Measurements from ENCODE around the gene RASA4B.
"Not testable (repeated sequence)": the region's sequence is repeated elsewhere in the genome, so short reads cannot be mapped to it uniquely, and the experiment has no call there.

The RASA4B gene

DNA sequence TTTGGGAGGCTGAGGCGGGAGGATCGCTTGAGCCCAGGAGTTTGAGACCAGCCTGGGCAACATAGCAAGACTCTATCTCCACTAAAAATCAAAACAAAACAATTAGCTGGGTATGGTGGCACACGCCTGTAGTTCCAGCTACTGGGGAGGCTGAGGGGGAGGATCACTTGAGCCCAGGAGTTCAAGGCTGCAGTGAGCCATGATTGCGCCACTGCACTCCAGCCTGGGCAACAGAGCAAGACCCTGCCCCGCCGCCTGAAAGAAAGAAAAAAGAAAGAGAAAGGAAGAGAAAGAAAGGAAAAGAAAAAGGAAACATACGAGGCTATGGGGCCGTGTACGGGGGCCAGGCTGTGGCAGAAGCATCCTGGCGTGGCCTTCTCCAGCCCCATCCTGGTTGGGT, 62.6 kb downstream of the RASA4B start:
- not testable (repeated sequence) for DNase-seq; H3K4me1 Mint-ChIP-seq (ENCODE audit: low read depth); H3K27me3 Mint-ChIP-seq; H3K27ac Mint-ChIP-seq; H3K9me3 Mint-ChIP-seq; H3K4me3 Mint-ChIP-seq
- peaks cover 36% of the 10 kb centered on the region for H3K36me3 Mint-ChIP-seq (ENCODE audit: low read depth)

DNA sequence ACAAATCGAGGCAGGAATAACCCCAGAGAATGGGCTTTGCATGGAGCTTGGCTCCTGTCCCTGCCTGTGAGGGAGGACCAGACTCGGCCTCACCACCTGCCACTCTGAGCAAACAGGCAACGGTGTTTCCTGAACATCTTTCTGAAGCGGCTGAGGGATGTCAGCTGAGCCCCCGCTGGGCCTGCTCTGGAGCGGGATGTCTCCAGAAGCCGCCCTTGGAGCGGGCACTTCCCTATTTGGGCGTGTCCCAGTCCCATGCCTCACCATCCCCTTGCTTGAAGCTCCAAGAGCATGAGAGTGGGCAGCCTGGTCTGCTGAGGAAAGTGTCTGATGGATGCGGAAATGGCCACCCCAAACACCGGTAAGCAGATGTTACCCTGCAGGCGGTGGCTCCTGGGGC, 63.1 kb downstream of the RASA4B start:
- H3K4me1 Mint-ChIP-seq (ENCODE audit: low read depth): no peaks in the 10 kb centered on the region
- peaks cover 34% of the 10 kb centered on the region for H3K36me3 Mint-ChIP-seq (ENCODE audit: low read depth)
- no peaks in the 10 kb centered on the region for H3K9me3 Mint-ChIP-seq
- H3K27me3 Mint-ChIP-seq: no peaks in the 10 kb centered on the region
- H3K4me3 Mint-ChIP-seq: no peak overlapping the region
- DNase-seq: no peak
- H3K27ac Mint-ChIP-seq: no peak overlapping the region

DNA sequence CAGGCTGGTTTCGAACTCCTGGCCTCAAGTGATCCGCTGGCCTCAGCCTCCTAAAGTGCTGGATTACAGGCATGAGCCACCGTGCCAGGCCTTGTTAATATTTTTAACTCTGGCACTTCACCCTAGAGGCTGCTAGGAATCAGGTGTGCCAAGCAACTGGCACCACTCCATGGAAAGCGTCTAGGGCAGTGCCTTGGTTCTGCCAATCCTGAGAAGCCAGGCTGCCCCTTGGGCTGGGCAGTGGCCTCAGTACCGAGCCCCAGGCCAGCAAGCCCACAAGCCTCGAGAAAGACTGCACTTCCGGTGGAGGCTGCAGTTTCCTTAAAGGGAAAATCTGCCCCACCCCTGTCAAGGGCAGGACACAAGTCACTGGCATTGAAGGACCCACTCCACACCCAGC, 64.3 kb downstream of the RASA4B start:
- H3K4me3 Mint-ChIP-seq: no peak overlapping the region
- DNase-seq: no peak
- H3K4me1 Mint-ChIP-seq (ENCODE audit: low read depth): no peaks in the 10 kb centered on the region
- H3K9me3 Mint-ChIP-seq: no peaks in the 10 kb centered on the region
- H3K27ac Mint-ChIP-seq: no peak overlapping the region
- H3K27me3 Mint-ChIP-seq: no peaks in the 10 kb centered on the region
- H3K36me3 Mint-ChIP-seq (ENCODE audit: low read depth): peaks cover 27% of the 10 kb centered on the region

DNA sequence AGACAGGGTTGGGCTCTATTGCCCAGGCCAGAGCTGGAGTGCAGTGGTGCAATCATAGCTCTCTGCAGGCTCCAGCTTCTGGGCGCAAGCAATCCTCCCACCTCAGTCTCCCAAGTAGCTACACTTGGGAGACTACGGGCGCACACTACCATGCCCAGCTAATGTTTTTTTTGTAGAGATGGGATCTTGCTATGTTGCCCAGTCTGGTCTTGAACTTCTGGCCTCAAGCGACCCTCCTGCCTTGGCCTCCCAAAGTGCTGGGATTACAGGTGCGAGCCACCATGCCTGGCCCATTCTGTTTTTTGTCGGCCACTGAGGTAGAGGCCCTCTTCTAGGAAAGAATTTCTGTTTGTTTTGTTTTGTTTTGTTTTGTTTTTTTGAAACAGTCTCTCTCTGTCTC, 65.1 kb downstream of the RASA4B start:
- H3K4me1 Mint-ChIP-seq (ENCODE audit: low read depth): no peaks in the 10 kb centered on the region
- no peaks in the 10 kb centered on the region for H3K9me3 Mint-ChIP-seq
- no peaks in the 10 kb centered on the region for H3K27me3 Mint-ChIP-seq
- H3K27ac Mint-ChIP-seq: no peak overlapping the region
- H3K4me3 Mint-ChIP-seq: no peak overlapping the region
- no peak for DNase-seq
- peaks cover 24% of the 10 kb centered on the region for H3K36me3 Mint-ChIP-seq (ENCODE audit: low read depth)

DNA sequence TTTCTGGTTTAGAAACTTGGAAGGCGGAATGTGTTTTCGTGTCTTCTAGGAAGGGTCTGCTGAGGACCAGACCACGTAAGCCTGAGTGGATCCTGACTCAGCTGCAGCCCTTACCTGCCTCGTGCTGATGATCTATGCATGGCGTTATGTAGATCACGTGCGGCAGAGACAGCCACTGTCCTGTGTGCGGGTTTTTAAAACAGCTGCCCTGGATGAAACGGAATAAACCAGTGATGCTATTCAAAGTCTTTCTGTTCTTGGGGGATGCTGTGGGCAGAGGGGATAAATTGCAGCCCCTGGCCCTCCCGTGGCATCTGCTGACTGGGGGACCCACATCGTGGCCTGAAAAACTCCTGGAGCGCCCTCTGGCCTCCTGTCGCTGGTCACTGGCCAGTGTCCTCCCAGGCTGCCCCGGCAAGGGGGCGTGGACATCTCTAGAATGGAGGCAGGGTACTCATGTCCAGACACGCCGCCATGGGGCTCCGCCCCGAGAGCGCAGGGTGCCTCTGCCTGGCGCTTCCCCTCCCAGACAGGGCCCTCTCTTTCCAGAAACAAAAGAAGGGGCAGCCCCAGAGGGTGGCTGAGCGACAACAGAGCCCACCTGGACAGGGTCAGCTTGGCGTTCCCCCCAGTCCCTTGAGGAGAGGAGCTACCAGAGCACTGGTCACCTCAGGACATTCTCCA, 66.1 kb downstream of the RASA4B start:
- no peak for DNase-seq
- Mint-ChIP-seq H3K9me3 (no peaks in the 10 kb centered on the region), H3K27ac (no peak overlapping the region), H3K36me3 (ENCODE audit: low read depth) (peaks cover 24% of the 10 kb centered on the region), H3K4me1 (ENCODE audit: low read depth) (no peaks in the 10 kb centered on the region), H3K4me3 (no peak overlapping the region), H3K27me3 (no peaks in the 10 kb centered on the region)

DNA sequence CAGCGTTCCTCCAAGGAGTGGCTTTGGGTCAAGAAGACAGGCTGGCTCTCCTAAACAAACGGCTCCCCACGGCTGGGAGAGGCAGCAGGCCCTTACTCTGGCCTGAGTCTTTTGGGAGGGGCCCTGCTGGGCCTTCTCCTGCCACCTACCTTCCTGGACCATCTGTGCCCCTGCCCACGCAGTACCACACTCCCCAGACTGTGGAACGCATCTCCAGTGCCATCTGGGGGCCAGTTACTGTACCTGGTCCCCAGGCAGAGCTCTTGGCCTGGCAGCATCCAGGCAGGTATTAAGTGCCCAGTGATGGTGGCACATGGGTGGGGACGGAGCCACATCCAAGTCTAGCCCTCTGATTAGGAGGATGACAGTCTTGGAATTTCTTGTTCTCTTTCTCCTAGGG, 67.3 kb downstream of the RASA4B start:
- H3K27me3 Mint-ChIP-seq: no peaks in the 10 kb centered on the region
- H3K4me3 Mint-ChIP-seq: no peak overlapping the region
- no peaks in the 10 kb centered on the region for H3K4me1 Mint-ChIP-seq (ENCODE audit: low read depth)
- H3K36me3 Mint-ChIP-seq (ENCODE audit: low read depth): peaks cover 28% of the 10 kb centered on the region
- no peaks in the 10 kb centered on the region for H3K9me3 Mint-ChIP-seq
- no peak overlapping the region for H3K27ac Mint-ChIP-seq
- peak; percentile 66 for DNase-seq

DNA sequence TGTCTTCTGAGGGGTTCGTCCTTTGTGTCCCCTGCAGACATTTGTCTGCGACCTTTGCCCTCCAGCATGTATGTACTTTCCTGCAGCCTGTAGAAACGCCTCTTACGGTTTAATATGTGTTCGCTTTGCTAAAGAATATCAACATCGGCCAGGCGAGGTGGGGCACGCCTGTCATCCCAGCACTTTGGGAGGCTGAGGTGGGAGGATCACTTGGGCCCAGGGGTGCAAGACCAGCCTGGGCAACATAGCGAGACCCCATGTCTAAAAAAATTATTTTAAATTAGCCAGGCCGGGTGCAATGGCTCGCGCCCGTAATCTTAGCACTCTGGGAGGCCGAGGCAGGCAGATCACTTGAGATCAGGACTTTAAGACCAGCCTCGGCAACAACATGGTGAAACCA, 68.4 kb downstream of the RASA4B start:
- no peaks in the 10 kb centered on the region for H3K4me1 Mint-ChIP-seq (ENCODE audit: low read depth)
- no peak for DNase-seq
- H3K27me3 Mint-ChIP-seq: no peaks in the 10 kb centered on the region
- no peak overlapping the region for H3K4me3 Mint-ChIP-seq
- H3K9me3 Mint-ChIP-seq: no peaks in the 10 kb centered on the region
- H3K36me3 Mint-ChIP-seq (ENCODE audit: low read depth): peaks cover 33% of the 10 kb centered on the region
- no peak overlapping the region for H3K27ac Mint-ChIP-seq

DNA sequence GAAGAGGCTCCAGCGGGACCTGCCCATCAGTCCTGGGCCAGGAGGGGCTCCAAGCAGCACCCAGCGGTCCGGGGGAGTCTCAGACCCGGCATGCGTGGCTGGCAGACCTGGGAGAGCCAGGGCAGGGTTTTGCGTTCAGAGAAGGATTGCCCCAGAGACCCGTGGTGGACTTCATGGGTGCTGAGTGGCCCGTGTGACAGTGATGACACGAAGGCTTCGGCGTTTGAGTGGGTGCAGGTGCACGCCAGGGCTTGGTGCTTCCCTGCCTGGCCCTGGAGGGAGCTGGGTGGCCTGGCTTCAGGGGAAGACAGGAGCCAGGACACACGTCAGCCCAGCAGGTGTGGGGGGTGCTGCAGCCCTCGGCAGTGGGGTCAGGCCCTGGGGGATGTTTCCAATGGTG, 70.3 kb downstream of the RASA4B start:
- Mint-ChIP-seq H3K9me3 (no peaks in the 10 kb centered on the region), H3K4me3 (no peak overlapping the region), H3K36me3 (ENCODE audit: low read depth) (peaks cover 41% of the 10 kb centered on the region), H3K27ac (no peak overlapping the region), H3K27me3 (no peaks in the 10 kb centered on the region), H3K4me1 (ENCODE audit: low read depth) (no peaks in the 10 kb centered on the region)
- DNase-seq: no peak

DNA sequence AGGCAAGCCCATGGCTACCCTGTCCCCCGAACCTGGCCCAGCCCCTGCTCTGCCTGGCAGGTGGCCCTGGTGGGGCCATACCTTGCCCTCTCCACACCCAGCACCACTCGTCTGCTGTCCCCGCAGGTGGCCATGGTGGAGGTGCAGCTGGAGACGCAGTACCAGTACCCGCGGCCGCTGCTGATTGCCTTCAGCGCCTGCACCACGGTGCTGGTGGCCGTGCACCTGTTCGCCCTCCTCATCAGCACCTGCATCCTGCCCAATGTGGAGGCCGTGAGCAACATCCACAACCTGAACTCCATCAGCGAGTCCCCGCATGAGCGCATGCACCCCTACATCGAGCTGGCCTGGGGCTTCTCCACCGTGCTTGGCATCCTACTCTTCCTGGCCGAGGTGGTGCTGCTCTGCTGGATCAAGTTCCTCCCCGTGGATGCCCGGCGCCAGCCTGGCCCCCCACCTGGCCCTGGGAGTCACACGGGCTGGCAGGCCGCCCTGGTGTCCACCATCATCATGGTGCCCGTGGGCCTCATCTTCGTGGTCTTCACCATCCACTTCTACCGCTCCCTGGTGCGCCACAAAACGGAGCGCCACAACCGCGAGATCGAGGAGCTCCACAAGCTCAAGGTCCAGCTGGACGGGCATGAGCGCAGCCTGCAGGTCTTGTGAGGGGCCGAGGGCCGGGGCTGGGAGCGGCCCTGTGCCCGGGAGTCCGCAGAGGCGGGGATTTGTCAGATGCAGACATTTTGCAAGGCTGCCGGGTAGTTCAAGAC, 71.0 kb downstream of the RASA4B start:
- H3K27ac Mint-ChIP-seq: no peak overlapping the region
- H3K4me1 Mint-ChIP-seq (ENCODE audit: low read depth): peaks cover under 1% of the 10 kb centered on the region
- peaks cover 48% of the 10 kb centered on the region for H3K36me3 Mint-ChIP-seq (ENCODE audit: low read depth)
- no peak overlapping the region for H3K4me3 Mint-ChIP-seq
- H3K9me3 Mint-ChIP-seq: no peaks in the 10 kb centered on the region
- no peaks in the 10 kb centered on the region for H3K27me3 Mint-ChIP-seq
- DNase-seq: no peak

DNA sequence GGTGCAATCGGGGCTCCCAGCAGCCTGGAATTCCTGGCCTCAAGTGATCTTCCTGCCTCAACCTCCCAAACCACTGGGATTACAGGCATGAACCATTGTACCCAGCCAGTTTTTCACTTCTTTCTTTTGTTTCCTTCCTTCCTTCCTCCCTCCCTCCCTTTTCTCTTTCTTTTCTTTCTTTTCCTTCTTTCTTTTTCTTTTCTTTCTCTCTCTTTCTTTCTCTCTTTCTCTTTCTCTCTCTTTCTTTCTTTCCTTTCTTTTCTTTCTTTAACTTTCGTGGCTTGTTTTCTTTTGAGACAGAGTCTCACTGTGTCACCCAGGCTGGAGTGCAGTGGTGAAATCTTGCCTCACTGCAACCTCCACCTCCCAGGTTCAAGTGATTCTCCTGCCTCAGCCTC, 71.9 kb downstream of the RASA4B start:
- Mint-ChIP-seq H3K4me3 (no peak overlapping the region), H3K27ac (peak overlapping the region; percentile 40), H3K4me1 (ENCODE audit: low read depth) (peaks cover 2% of the 10 kb centered on the region), H3K9me3 (no peaks in the 10 kb centered on the region), H3K27me3 (no peaks in the 10 kb centered on the region), H3K36me3 (ENCODE audit: low read depth) (peaks cover 49% of the 10 kb centered on the region)
- no peak for DNase-seq

DNA sequence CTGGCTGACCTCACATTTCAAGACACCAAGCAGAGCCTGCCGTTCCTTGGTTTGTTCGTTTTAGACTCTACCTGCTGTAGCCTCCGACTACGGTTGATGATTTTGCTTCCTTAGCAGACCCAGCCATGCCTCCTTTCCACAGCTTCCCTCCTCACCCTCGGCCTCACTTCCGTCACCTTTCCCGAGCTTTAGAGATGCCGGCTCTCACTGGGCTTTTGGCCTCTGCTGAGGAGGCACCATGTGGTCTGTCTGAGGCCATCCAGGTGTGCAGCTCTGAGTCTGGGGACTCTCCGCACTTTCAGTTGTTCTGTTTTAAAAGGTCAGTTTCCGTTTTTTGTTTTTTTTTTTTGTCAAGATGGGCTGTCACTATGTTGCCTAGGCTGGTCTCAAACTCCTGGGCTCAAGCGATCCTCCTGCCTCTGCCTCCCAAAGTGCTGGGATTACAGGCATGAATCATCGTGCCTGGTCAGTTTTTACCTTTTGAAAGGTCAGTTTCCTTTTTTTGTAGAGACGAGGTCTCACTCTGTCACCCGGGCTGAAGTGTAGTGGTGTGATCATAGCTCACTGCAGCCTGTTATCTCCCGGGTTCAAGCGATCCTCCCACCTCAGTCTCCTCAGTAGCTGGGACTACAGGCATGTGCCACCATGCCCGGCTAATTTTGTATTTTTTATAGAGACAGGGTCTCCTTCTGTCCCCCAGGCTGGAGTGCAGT, 72.5 kb downstream of the RASA4B start:
- H3K27ac Mint-ChIP-seq: peak overlapping the region; percentile 50
- DNase-seq: no peak
- no peak overlapping the region for H3K4me3 Mint-ChIP-seq
- H3K4me1 Mint-ChIP-seq (ENCODE audit: low read depth): peaks cover 2% of the 10 kb centered on the region
- H3K9me3 Mint-ChIP-seq: no peaks in the 10 kb centered on the region
- peaks cover 51% of the 10 kb centered on the region for H3K36me3 Mint-ChIP-seq (ENCODE audit: low read depth)
- no peaks in the 10 kb centered on the region for H3K27me3 Mint-ChIP-seq

DNA sequence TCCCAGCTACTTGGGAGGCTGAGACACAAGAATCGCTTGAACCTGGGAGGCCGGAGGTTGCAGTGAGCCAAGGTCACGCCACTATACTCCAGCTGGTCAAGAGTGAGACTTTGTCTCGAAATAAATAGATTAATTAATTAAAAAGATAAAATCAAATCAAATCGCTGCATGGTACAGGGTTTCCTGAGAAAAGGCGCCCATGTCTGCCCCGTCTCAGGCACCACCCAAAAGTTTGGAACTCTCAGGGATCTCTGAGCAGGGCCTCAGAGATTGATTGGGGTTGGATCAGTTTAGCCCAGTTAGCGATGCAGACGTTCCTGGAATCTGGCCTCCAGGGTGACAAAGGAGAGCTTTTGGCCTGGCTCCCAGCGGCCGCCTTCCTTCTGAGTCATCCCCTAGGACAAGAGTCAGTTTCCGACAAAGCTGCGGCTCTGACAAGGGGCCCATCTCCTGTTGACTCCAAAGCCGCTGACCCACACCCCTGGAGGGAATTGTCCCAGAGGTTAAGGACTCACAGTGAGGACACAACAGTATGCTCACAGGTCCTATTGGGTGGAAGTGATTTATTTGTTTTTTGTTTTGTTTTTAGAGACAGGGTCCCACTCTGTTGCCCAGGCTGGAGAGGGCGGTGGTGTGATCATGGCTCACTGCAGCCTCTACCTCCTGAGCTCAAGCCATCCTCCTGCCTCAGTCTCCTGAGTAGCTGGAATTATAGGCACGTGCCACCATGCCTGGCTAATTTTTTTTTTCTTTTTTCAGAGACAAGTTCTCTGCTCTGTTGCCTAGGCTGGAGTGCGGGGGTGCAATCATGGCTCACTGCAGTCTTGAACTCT, 77.4 kb downstream of the RASA4B start:
- Mint-ChIP-seq H3K4me3 (no peak overlapping the region), H3K27me3 (no peaks in the 10 kb centered on the region), H3K36me3 (ENCODE audit: low read depth) (peaks cover 48% of the 10 kb centered on the region), H3K27ac (no peak overlapping the region), H3K4me1 (ENCODE audit: low read depth) (peaks cover 8% of the 10 kb centered on the region), H3K9me3 (no peaks in the 10 kb centered on the region)
- DNase-seq: no peak

DNA sequence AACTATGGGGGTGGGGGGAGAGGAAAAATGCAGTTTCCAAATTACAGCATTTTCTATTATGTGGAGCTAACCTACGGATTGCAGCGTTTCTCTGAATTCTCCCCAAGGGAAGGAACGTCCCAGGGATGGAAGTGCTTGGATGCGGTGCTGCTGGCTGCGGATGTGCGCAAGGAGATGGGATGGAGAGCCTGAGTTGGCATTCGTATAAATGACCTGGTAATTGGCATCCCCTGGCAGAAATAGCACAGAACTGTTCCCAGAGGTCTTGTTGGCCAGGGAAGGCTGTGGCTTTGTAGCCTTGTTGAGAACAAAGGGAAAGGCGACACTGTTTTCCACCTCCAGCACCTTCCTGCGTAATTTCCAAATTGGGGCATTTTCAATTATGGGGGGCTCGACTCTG, 81.5 kb downstream of the RASA4B start:
- H3K27ac Mint-ChIP-seq: no peak overlapping the region
- no peak for DNase-seq
- no peaks in the 10 kb centered on the region for H3K27me3 Mint-ChIP-seq
- no peak overlapping the region for H3K4me3 Mint-ChIP-seq
- peaks cover 36% of the 10 kb centered on the region for H3K36me3 Mint-ChIP-seq (ENCODE audit: low read depth)
- H3K9me3 Mint-ChIP-seq: no peaks in the 10 kb centered on the region
- H3K4me1 Mint-ChIP-seq (ENCODE audit: low read depth): peaks cover 33% of the 10 kb centered on the region

DNA sequence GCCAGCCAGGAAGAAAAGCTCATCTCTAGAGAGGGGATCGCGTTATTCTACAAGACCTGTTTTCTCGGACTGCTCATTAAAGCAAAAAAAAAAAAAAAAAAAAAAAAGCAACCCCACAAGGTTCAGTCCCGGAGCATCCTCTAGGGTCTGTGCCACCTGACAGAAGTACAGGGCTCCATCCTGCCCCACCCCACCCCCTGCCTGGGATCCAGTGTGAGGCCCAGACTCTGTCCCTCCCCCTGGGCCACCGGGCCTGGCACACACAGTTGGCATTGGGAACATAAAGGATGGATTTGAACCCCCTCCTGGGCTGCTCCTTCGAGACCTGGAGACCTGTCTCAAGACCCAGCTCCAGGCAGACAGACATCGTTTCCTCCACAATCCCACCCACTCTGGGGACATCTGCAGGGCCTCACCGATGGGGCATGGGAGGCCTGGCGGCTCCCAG, 83.5 kb downstream of the RASA4B start:
- peak overlapping the region; percentile 87 for H3K4me3 Mint-ChIP-seq
- H3K4me1 Mint-ChIP-seq (ENCODE audit: low read depth): peaks cover 51% of the 10 kb centered on the region
- H3K27me3 Mint-ChIP-seq: no peaks in the 10 kb centered on the region
- DNase-seq: peak; percentile 48
- peaks cover 35% of the 10 kb centered on the region for H3K36me3 Mint-ChIP-seq (ENCODE audit: low read depth)
- no peaks in the 10 kb centered on the region for H3K9me3 Mint-ChIP-seq
- H3K27ac Mint-ChIP-seq: peak overlapping the region; percentile 84

Data from activated T-cell treated with anti-CD3 and anti-CD28 coated beads, Interleukin-2, amount 50 U/mL, for 24 hours (primary cell).